MCF 10A (cell line): ENCODE data around the gene ARPP21. TPM values are rescaled to one million over a fixed set of nuclear protein-coding genes. Genes with fewer than 3 reads are reported as not detected.

Source experiments
- BruUV-seq: library from RNA; stranded (reverse); fragments of 400-500 nt; replicated peaks from 2 replicates; lab custom pipeline; 2021; lab: Mats Ljungman, UMichigan
- CTCF ChIA-PET: fragments of 300-600 bp; sonication (Branson Sonifier 250); formaldehyde crosslinking; extraction: SDS; loops from one replicate; lab custom pipeline; 2021; ENCODE audit warnings: antibody characterized with exemption, inconsistent platforms; lab: Yijun Ruan, JAX
- POLR2A ChIA-PET: fragments of 300-600, 350-650 bp; sonication (Branson Sonifier 250); formaldehyde crosslinking; extraction: SDS; loops from one replicate; lab custom pipeline; 2020; ENCODE audit warnings: antibody characterized with exemption, inconsistent platforms; lab: Yijun Ruan, JAX
- DNase-seq: peaks from one replicate; pipeline ENCODE4 v3.0.0-alpha.2; 2018; ENCODE audit not compliant: unreplicated experiment
- H3K27ac Mint-ChIP-seq: one replicate; pipeline ENCODE4 v1.8.0; 2022; ENCODE audit warnings: mild to moderate bottlenecking, low read depth, mixed read lengths; ENCODE audit not compliant: unreplicated experiment
- H3K27me3 Mint-ChIP-seq: one replicate; pipeline ENCODE4 v1.8.0; 2022; ENCODE audit warnings: mixed read lengths; ENCODE audit not compliant: insufficient read depth, unreplicated experiment
- H3K36me3 Mint-ChIP-seq: one replicate; pipeline ENCODE4 v1.8.0; 2022; ENCODE audit warnings: mild to moderate bottlenecking, moderate library complexity, mixed read lengths; ENCODE audit not compliant: insufficient read depth, unreplicated experiment
- H3K4me1 Mint-ChIP-seq: one replicate; pipeline ENCODE4 v1.8.0; 2022; ENCODE audit warnings: mixed read lengths; ENCODE audit not compliant: insufficient read depth, unreplicated experiment
- H3K4me3 Mint-ChIP-seq: one replicate; pipeline ENCODE4 v1.8.0; 2022; ENCODE audit warnings: mild to moderate bottlenecking, moderate library complexity, mixed read lengths; ENCODE audit not compliant: unreplicated experiment
- H3K9me3 Mint-ChIP-seq: one replicate; pipeline ENCODE4 v1.8.0; 2022; ENCODE audit warnings: mixed read lengths; ENCODE audit not compliant: unreplicated experiment
- CTCF ChIP-seq: fragments of 200-600 bp; IDR thresholded peaks from one replicate; pipeline ENCODE4 v1.8.0; 2022; ENCODE audit warnings: antibody characterized with exemption, mild to moderate bottlenecking; ENCODE audit not compliant: unreplicated experiment
- intact Hi-C: fragments of 100-400 bp; cut with micrococcal nuclease; formaldehyde crosslinking; loops from 2 replicates; pipeline ENCODE4 v1.14.1; 2022
- total RNA-seq: library from RNA; stranded (reverse); gene quantifications from 2 replicates; pipeline ENCODE4 v1.2.3, GENCODE V29; 2022

Gene ARPP21
- total RNA-seq, 1 experiment from 2014 or later = not detected

GRCh38 chr3:35651426-35651825 is 12.1 kb downstream of the ARPP21 start:
- intact Hi-C loops = no loop called here
- no peak for DNase-seq
- H3K27me3 Mint-ChIP-seq = peaks cover 100% of the 10 kb centered on the region
- ChIA-PET POLR2A (no interaction called here), CTCF (no interaction called here)
- H3K9me3 Mint-ChIP-seq = no peaks in the 10 kb centered on the region
- TF ChIP-seq CTCF = no peak
- BruUV-seq = no TSS peak
- H3K4me1 Mint-ChIP-seq = no peaks in the 10 kb centered on the region
- no peak overlapping the region for H3K4me3 Mint-ChIP-seq
- no peaks in the 10 kb centered on the region for H3K36me3 Mint-ChIP-seq
- H3K27ac Mint-ChIP-seq = no peak overlapping the region

GRCh38 chr3:35651851-35652250 is 12.5 kb downstream of the ARPP21 start:
- H3K36me3 Mint-ChIP-seq = no peaks in the 10 kb centered on the region
- no peak overlapping the region for H3K4me3 Mint-ChIP-seq
- peaks cover 100% of the 10 kb centered on the region for H3K27me3 Mint-ChIP-seq
- no TSS peak for BruUV-seq
- no peaks in the 10 kb centered on the region for H3K4me1 Mint-ChIP-seq
- TF ChIP-seq CTCF = no peak
- intact Hi-C loops = no loop called here
- H3K27ac Mint-ChIP-seq = no peak overlapping the region
- no peaks in the 10 kb centered on the region for H3K9me3 Mint-ChIP-seq
- ChIA-PET POLR2A (no interaction called here), CTCF (interaction anchor here (0.6 kb wide), 1 partner anchor 864 kb away, joined by 4 read pairs; no protein-coding TSS in a partner anchor)
- DNase-seq = no peak

- CTCF ChIA-PET = interaction anchor here (0.6 kb wide), 1 partner anchor 1139 kb away, joined by 3 read pairs; no protein-coding TSS in a partner anchor
- no peak for DNase-seq
- Mint-ChIP-seq H3K9me3 (no peaks in the 10 kb centered on the region), H3K36me3 (no peaks in the 10 kb centered on the region), H3K4me1 (no peaks in the 10 kb centered on the region), H3K4me3 (no peak overlapping the region), H3K27me3 (peaks cover 100% of the 10 kb centered on the region), H3K27ac (no peak overlapping the region)
- no TSS peak for BruUV-seq
- POLR2A ChIA-PET = no interaction called here
- TF ChIP-seq CTCF = no peak
- intact Hi-C loops = no loop called here
Observed at GRCh38 chr3:35653347-35653746, 14.0 kb downstream of the ARPP21 start.

GRCh38 chr3:35654476-35654875 is 15.2 kb downstream of the ARPP21 start:
- ChIA-PET CTCF (interaction anchor here (0.6 kb wide), 2 partner anchors 8 to 254 kb away, joined by 3 to 4 read pairs; no protein-coding TSS in a partner anchor), POLR2A (no interaction called here)
- no TSS peak for BruUV-seq
- intact Hi-C loops = no loop called here
- no peak overlapping the region for H3K27ac Mint-ChIP-seq
- no peak for TF ChIP-seq CTCF
- H3K27me3 Mint-ChIP-seq = peaks cover 100% of the 10 kb centered on the region
- H3K4me1 Mint-ChIP-seq = no peaks in the 10 kb centered on the region
- DNase-seq = no peak
- H3K36me3 Mint-ChIP-seq = no peaks in the 10 kb centered on the region
- H3K4me3 Mint-ChIP-seq = no peak overlapping the region
- H3K9me3 Mint-ChIP-seq = no peaks in the 10 kb centered on the region
